ENCODE measurements around the gene ERI3. TPM values are rescaled to one million over a fixed set of nuclear protein-coding genes. Genes with fewer than 3 reads are reported as not detected.

The ERI3 gene
- 31.0 and 68.3 TPM in 2 replicates for total RNA-seq (ENCODE audit: low replicate concordance)

GRCh38 chr1:44354840-44355581, at the start of gene ERI3:
Gene ERI3 (minus strand): TSS chr1:44355257. CDS start chr1:44355026, 231 bp downstream.
- Mint-ChIP-seq H3K36me3 (peaks cover 6% of the 10 kb centered on the region), H3K27me3 (ENCODE audit: insufficient read depth, low read depth) (peaks cover 4% of the 10 kb centered on the region), H3K9me3 (no peaks in the 10 kb centered on the region), H3K4me3 (peak within 1 kb of the TSS; percentile 94), H3K27ac (peak within 1 kb of the TSS; percentile 87), H3K4me1 (peaks cover 37% of the 10 kb centered on the region)
- H3K27me3 ChIP-seq: no peaks in the 10 kb centered on the region
- DNase-seq (ENCODE audit: low spot score): peak; percentile 99
- peak within 1 kb of the TSS; percentile 92 for H3K4me2 ChIP-seq
- H3K9ac ChIP-seq: peak within 1 kb of the TSS; percentile 58
- TF ChIP-seq EZH2phosphoT487 (IDR thresholded peaks at IDR 0.05): no peak
- no peak for TF ChIP-seq CTCF (IDR thresholded peaks at IDR 0.05)
- TF ChIP-seq EZH2 (IDR thresholded peaks at IDR 0.05): no peak
- H3K9me3 ChIP-seq (ENCODE audit: low read depth): no peaks in the 10 kb centered on the region
- no peaks in the 10 kb centered on the region for H3F3A ChIP-seq (ENCODE audit: low read depth)
- no peak within 1 kb of the TSS for H3K27ac ChIP-seq
- H2AFZ ChIP-seq (replicated peaks): peak within 1 kb of the TSS; percentile 99
- H3K79me2 ChIP-seq (ENCODE audit: low read depth): peaks cover 41% of the 10 kb centered on the region
- H3K4me1 ChIP-seq: peaks cover 11% of the 10 kb centered on the region
- H3K36me3 ChIP-seq: no peaks in the 10 kb centered on the region
- H4K20me1 ChIP-seq (ENCODE audit: low read depth): peaks cover 36% of the 10 kb centered on the region
- peak within 1 kb of the TSS; percentile 80 for H3K4me3 ChIP-seq

GRCh38 chr1:44401256-44402228, 46.5 kb upstream of the ERI3 start:
- Histone ChIP-seq H4K20me1 (ENCODE audit: low read depth) (peaks cover 9% of the 10 kb centered on the region), H2AFZ (replicated peaks) (no peak overlapping the region), H3K27me3 (peaks cover 98% of the 10 kb centered on the region), H3K36me3 (no peaks in the 10 kb centered on the region), H3K27ac (no peak overlapping the region), H3K4me2 (no peak overlapping the region), H3K9me3 (ENCODE audit: low read depth) (no peaks in the 10 kb centered on the region), H3K79me2 (ENCODE audit: low read depth) (no peaks in the 10 kb centered on the region), H3K4me1 (peaks cover 7% of the 10 kb centered on the region), H3K4me3 (no peak overlapping the region), H3F3A (ENCODE audit: low read depth) (peaks cover 19% of the 10 kb centered on the region), H3K9ac (no peak overlapping the region)
- H3K36me3 Mint-ChIP-seq: no peaks in the 10 kb centered on the region
- no peak overlapping the region for H3K27ac Mint-ChIP-seq
- TF ChIP-seq EZH2phosphoT487 (IDR thresholded peaks at IDR 0.05) (no peak), CTCF (IDR thresholded peaks at IDR 0.05) (no peak)
- DNase-seq (ENCODE audit: low spot score): no peak
- no peaks in the 10 kb centered on the region for H3K9me3 Mint-ChIP-seq
- H3K4me1 Mint-ChIP-seq: no peaks in the 10 kb centered on the region
- peaks cover 25% of the 10 kb centered on the region for H3K27me3 Mint-ChIP-seq (ENCODE audit: insufficient read depth, low read depth)
- no peak overlapping the region for H3K4me3 Mint-ChIP-seq

GRCh38 chr1:44390277-44390676, 35.2 kb upstream of the ERI3 start:
- peaks cover 68% of the 10 kb centered on the region for H3K27me3 ChIP-seq
- no peak overlapping the region for H3K4me2 ChIP-seq
- no peaks in the 10 kb centered on the region for H3K9me3 Mint-ChIP-seq
- H2AFZ ChIP-seq (replicated peaks): no peak overlapping the region
- no peak for TF ChIP-seq CTCF (IDR thresholded peaks at IDR 0.05)
- no peak for TF ChIP-seq EZH2 (IDR thresholded peaks at IDR 0.05)
- no peak for TF ChIP-seq EZH2phosphoT487 (IDR thresholded peaks at IDR 0.05)
- H3K36me3 ChIP-seq: no peaks in the 10 kb centered on the region
- H3F3A ChIP-seq (ENCODE audit: low read depth): no peaks in the 10 kb centered on the region
- no peaks in the 10 kb centered on the region for H3K79me2 ChIP-seq (ENCODE audit: low read depth)
- H3K4me3 ChIP-seq: no peak overlapping the region
- H3K9me3 ChIP-seq (ENCODE audit: low read depth): no peaks in the 10 kb centered on the region
- no peaks in the 10 kb centered on the region for H3K4me1 ChIP-seq
- no peaks in the 10 kb centered on the region for H4K20me1 ChIP-seq (ENCODE audit: low read depth)
- no peaks in the 10 kb centered on the region for H3K4me1 Mint-ChIP-seq
- no peaks in the 10 kb centered on the region for H3K36me3 Mint-ChIP-seq
- H3K9ac ChIP-seq: no peak overlapping the region
- no peak overlapping the region for H3K27ac ChIP-seq
- no peak overlapping the region for H3K27ac Mint-ChIP-seq
- H3K4me3 Mint-ChIP-seq: no peak overlapping the region
- peaks cover under 1% of the 10 kb centered on the region for H3K27me3 Mint-ChIP-seq (ENCODE audit: insufficient read depth, low read depth)
- DNase-seq (ENCODE audit: low spot score): no peak
